WTC11 (cell line): ENCODE data around the gene DRGX. TPM values are rescaled to one million over a fixed set of nuclear protein-coding genes. Genes with fewer than 3 reads are reported as not detected.

Experiments used
- ATAC-seq: fragments of 200-7000 bp; cut with Tn5 transposase; 2 replicates; pipeline ENCODE4 v1.10.0; 2021; ENCODE audit warnings: mild to moderate bottlenecking, moderate library complexity
- CTCF ChIA-PET: fragments of 300-600 bp; sonication (Branson Sonifier 250); formaldehyde crosslinking; loops from one replicate; lab custom pipeline; 2021; ENCODE audit warnings: antibody characterized with exemption; lab: Charles Lee
- POLR2A ChIA-PET: fragments of 350-600 bp; sonication (Branson Sonifier 250); formaldehyde crosslinking; loops from one replicate; lab custom pipeline; 2021; ENCODE audit warnings: antibody characterized with exemption; lab: Charles Lee
- DNase-seq: peaks from one replicate; pipeline ENCODE4 v3.0.0; 2021; ENCODE audit warnings: low spot score
- H3K27ac Mint-ChIP-seq: 2 replicates; pipeline ENCODE4 v1.8.0; 2021; ENCODE audit warnings: mixed read lengths
- H3K27me3 Mint-ChIP-seq: 2 replicates; pipeline ENCODE4 v1.8.0; 2021; ENCODE audit warnings: low read depth, mild to moderate bottlenecking, moderate library complexity, mixed read lengths
- H3K36me3 Mint-ChIP-seq: 2 replicates; pipeline ENCODE4 v1.8.0; 2021; ENCODE audit warnings: mixed read lengths
- H3K4me1 Mint-ChIP-seq: 2 replicates; pipeline ENCODE4 v1.8.0; 2022; ENCODE audit warnings: mixed read lengths
- H3K4me3 Mint-ChIP-seq: 2 replicates; pipeline ENCODE4 v1.8.0; 2021; ENCODE audit warnings: mild to moderate bottlenecking, moderate library complexity, mixed read lengths
- H3K9me3 Mint-ChIP-seq: 2 replicates; pipeline ENCODE4 v1.8.0; 2021; ENCODE audit warnings: mixed read lengths
- AR ChIP-seq: fragments of 250-450 bp; sonication (Bioruptor Pico); IDR thresholded peaks from 2 replicates; pipeline ENCODE4 v1.9.0; 2021; ENCODE audit warnings: mild to moderate bottlenecking
- ATF2 ChIP-seq: sonication (generic); formaldehyde crosslinking; IDR thresholded peaks from 2 replicates; pipeline ENCODE4 v1.8.1; 2022; ENCODE audit warnings: low read depth, missing genetic modification reagents, borderline replicate concordance
- CREM ChIP-seq: sonication (generic); formaldehyde crosslinking; IDR thresholded peaks from 2 replicates; pipeline ENCODE4 v1.8.1; 2022; ENCODE audit warnings: mild to moderate bottlenecking, missing genetic modification reagents, moderate library complexity
- E2F5 ChIP-seq: sonication (generic); formaldehyde crosslinking; IDR thresholded peaks from 2 replicates; pipeline ENCODE4 v1.8.1; 2022; ENCODE audit warnings: mild to moderate bottlenecking, moderate library complexity, missing genetic modification reagents
- MLX ChIP-seq: sonication (generic); formaldehyde crosslinking; IDR thresholded peaks from 2 replicates; pipeline ENCODE4 v1.8.1; 2023; ENCODE audit warnings: mild to moderate bottlenecking, missing genetic modification reagents, moderate library complexity
- MYBL2 ChIP-seq: sonication (generic); formaldehyde crosslinking; IDR thresholded peaks from 2 replicates; pipeline ENCODE4 v1.8.1; 2023; ENCODE audit warnings: mild to moderate bottlenecking, moderate library complexity, missing genetic modification reagents
- NR3C1 ChIP-seq: sonication (generic); formaldehyde crosslinking; conservative IDR thresholded peaks from 2 replicates; pipeline ENCODE4 v1.8.1; 2023; ENCODE audit warnings: low read depth, mild to moderate bottlenecking, missing genetic modification reagents
- PRDM15 ChIP-seq: sonication (generic); formaldehyde crosslinking; IDR thresholded peaks from 2 replicates; pipeline ENCODE4 v1.8.0; 2022; ENCODE audit warnings: missing genetic modification reagents
- PREB ChIP-seq: sonication (generic); formaldehyde crosslinking; IDR thresholded peaks from 2 replicates; pipeline ENCODE4 v1.8.1; 2022; ENCODE audit warnings: mild to moderate bottlenecking, missing genetic modification reagents, moderate library complexity, borderline replicate concordance
- PRRX2 ChIP-seq: fragments of 250-450 bp; sonication (Bioruptor Pico); IDR thresholded peaks from 2 replicates; pipeline ENCODE4 v1.8.0; 2021; ENCODE audit warnings: mild to moderate bottlenecking
- RORB ChIP-seq: fragments of 250-450 bp; sonication (Bioruptor Pico); IDR thresholded peaks from 2 replicates; pipeline ENCODE4 v1.9.0; 2021; ENCODE audit warnings: mild to moderate bottlenecking
- SMAD4 ChIP-seq: sonication (generic); formaldehyde crosslinking; IDR thresholded peaks from 2 replicates; pipeline ENCODE4 v1.8.0; 2022; ENCODE audit warnings: mild to moderate bottlenecking, missing genetic modification reagents
- TP53 ChIP-seq: sonication (generic); formaldehyde crosslinking; IDR thresholded peaks from 2 replicates; pipeline ENCODE4 v1.8.1; 2023; ENCODE audit warnings: mild to moderate bottlenecking, missing genetic modification reagents
- USF1 ChIP-seq: sonication (generic); formaldehyde crosslinking; IDR thresholded peaks from 2 replicates; pipeline ENCODE4 v1.8.0; 2022; ENCODE audit warnings: mild to moderate bottlenecking, missing genetic modification reagents
- ZMAT4 ChIP-seq: fragments of 250-450 bp; sonication (Bioruptor Pico); IDR thresholded peaks from 2 replicates; pipeline ENCODE4 v1.9.0; 2021; ENCODE audit warnings: mild to moderate bottlenecking
- ZNF121 ChIP-seq: sonication (generic); formaldehyde crosslinking; IDR thresholded peaks from 2 replicates; pipeline ENCODE4 v1.8.0; 2023; ENCODE audit warnings: missing genetic modification reagents
- ZNF281 ChIP-seq: sonication (generic); formaldehyde crosslinking; IDR thresholded peaks from 2 replicates; pipeline ENCODE4 v1.8.0; 2023; ENCODE audit warnings: mild to moderate bottlenecking, missing genetic modification reagents
- ZNF396 ChIP-seq: fragments of 250-450 bp; sonication (Bioruptor Pico); IDR thresholded peaks from 2 replicates; pipeline ENCODE4 v1.8.0; 2021; ENCODE audit warnings: mild to moderate bottlenecking, moderate library complexity, borderline replicate concordance
- ZNF512 ChIP-seq: sonication (generic); formaldehyde crosslinking; IDR thresholded peaks from 2 replicates; pipeline ENCODE4 v1.8.1; 2022; ENCODE audit warnings: missing genetic modification reagents, borderline replicate concordance
- total RNA-seq: library from RNA; stranded (reverse); gene quantifications from 3 replicates; pipeline ENCODE4 v1.2.3, GENCODE V29; 2021

The DRGX gene
- total RNA-seq, 1 experiment from 2014 or later = not detected

GRCh38 chr10:49393757-49394156, 2.1 kb downstream of the DRGX start:
- CTCF ChIA-PET = interaction anchor here (1.1 to 2.7 kb wide), 2 partner anchors 14 to 69 kb away, joined by 5 to 36 read pairs; no protein-coding TSS in a partner anchor
- Mint-ChIP-seq H3K4me1 (peaks cover 29% of the 10 kb centered on the region), H3K36me3 (no peaks in the 10 kb centered on the region), H3K4me3 (no peak overlapping the region; the same call in 1 of the 2 replicates), H3K27me3 (peaks cover 85% of the 10 kb centered on the region), H3K9me3 (no peaks in the 10 kb centered on the region), H3K27ac (no peak overlapping the region)
- POLR2A ChIA-PET = no interaction called here
- DNase-seq = peak; percentile 31
- ATAC-seq = no peak
- TF ChIP-seq MYBL2 (CRISPR knock-in tag) (no peak), ZNF512 (no peak), PRRX2 (CRISPR knock-in tag) (no peak), RORB (CRISPR knock-in tag) (no peak), TP53 (no peak), SMAD4 (CRISPR knock-in tag) (no peak), ZNF121 (CRISPR knock-in tag) (no peak), ATF2 (CRISPR knock-in tag) (no peak), PRDM15 (CRISPR knock-in tag) (no peak), ZNF281 (no peak), ZNF396 (CRISPR knock-in tag) (no peak), NR3C1 (CRISPR knock-in tag) (no peak), E2F5 (CRISPR knock-in tag) (no peak), PREB (no peak), CREM (no peak), AR (CRISPR knock-in tag) (no peak), ZMAT4 (no peak), USF1 (CRISPR knock-in tag) (no peak), MLX (CRISPR knock-in tag) (no peak)
